Gastroesophageal sphincter (tissue), 4 donors: ENCODE results near the gene SCAMP1. TPM values are rescaled to one million over a fixed set of nuclear protein-coding genes. Genes with fewer than 3 reads are reported as not detected.
A peak's percentile ranks its signal among the peaks of the same experiment; 100 is the strongest.

Experiments
- ATAC-seq: fragments of 150-250 bp; one replicate; pipeline ENCODE4 v1.9.1; 2016; ENCODE audit warnings: mild to moderate bottlenecking, moderate library complexity
- H3K27ac ChIP-seq, 4 donors: fragments of 200-600 bp; sonication (generic) in 3 of 4; 1 replicate in 3 of 4; 2 replicates in 1 of 4; pipeline ENCODE4 v1.5.1; 2016 to 2019
- H3K27me3 ChIP-seq: fragments of 200-600 bp; sonication (generic); one replicate; pipeline ENCODE4 v1.5.1; 2019
- H3K36me3 ChIP-seq, 2 donors: fragments of 200-600 bp; sonication (generic); one replicate each; pipeline ENCODE4 v1.5.1; 2019; ENCODE audit warnings: control low read depth in 1 of 2
- H3K4me1 ChIP-seq, 3 donors: fragments of 200-600 bp; sonication (generic); 1 replicate in 2 of 3; 2 replicates in 1 of 3; pipeline ENCODE4 v1.5.1; 2016 to 2019; ENCODE audit warnings: control low read depth in 2 of 3
- H3K4me3 ChIP-seq, 2 donors: fragments of 200-600 bp; sonication (generic); one replicate each; pipeline ENCODE4 v1.5.1; 2019; ENCODE audit warnings: mild to moderate bottlenecking in 1 of 2, moderate library complexity in 1 of 2
- H3K9me3 ChIP-seq, 3 donors: fragments of 200-600 bp; sonication (generic); one replicate each; pipeline ENCODE4 v1.5.1; 2017 to 2019; ENCODE audit warnings: control low read depth in 2 of 3
- EP300 ChIP-seq: sonication (generic); formaldehyde crosslinking; IDR thresholded peaks from one replicate; pipeline ENCODE4 v1.6.1; 2017; ENCODE audit warnings: antibody characterized with exemption, mild to moderate bottlenecking
- POLR2A ChIP-seq, 2 donors: fragments of 450-650 bp; IDR thresholded peaks; one replicate each; pipeline ENCODE4 v1.6.1; 2017; ENCODE audit warnings: antibody characterized with exemption in 2 of 2, mild to moderate bottlenecking in 2 of 2, moderate library complexity in 1 of 2
- POLR2AphosphoS5 ChIP-seq: sonication (generic); formaldehyde crosslinking; IDR thresholded peaks from one replicate; pipeline ENCODE4 v1.6.1; 2017; ENCODE audit warnings: antibody characterized with exemption
- WGBS, 2 donors: methylation state at CpG; one replicate each; pipeline ENCODE4 v1.1.5; 2018; ENCODE audit warnings: low coverage in 1 of 2; 5-methylcytosine and 5-hydroxymethylcytosine counted together
- total RNA-seq, 4 donors: library from RNA; depleted of rRNA; stranded (reverse); fragments of >200 nt; gene quantifications; one replicate each; pipeline ENCODE4 v1.1.0, GENCODE V29; 2016
- TF ChIP-seq, protein P1 (sequence below), 4 experiments: fragments of 200-600 bp in 2 of 4; fragments of 450-650 bp in 2 of 4; sonication (generic) in 1 of 4; IDR thresholded peaks; one replicate each; pipeline ENCODE4 v1.5.1; 2017 to 2019; ENCODE audit warnings: antibody characterized with exemption in 4 of 4, mild to moderate bottlenecking in 2 of 4, moderate library complexity in 2 of 4

Gene SCAMP1
- total RNA-seq, 4 donors from 2014 or later, result 32.1 to 45.8 (median 38.9) TPM

DNA sequence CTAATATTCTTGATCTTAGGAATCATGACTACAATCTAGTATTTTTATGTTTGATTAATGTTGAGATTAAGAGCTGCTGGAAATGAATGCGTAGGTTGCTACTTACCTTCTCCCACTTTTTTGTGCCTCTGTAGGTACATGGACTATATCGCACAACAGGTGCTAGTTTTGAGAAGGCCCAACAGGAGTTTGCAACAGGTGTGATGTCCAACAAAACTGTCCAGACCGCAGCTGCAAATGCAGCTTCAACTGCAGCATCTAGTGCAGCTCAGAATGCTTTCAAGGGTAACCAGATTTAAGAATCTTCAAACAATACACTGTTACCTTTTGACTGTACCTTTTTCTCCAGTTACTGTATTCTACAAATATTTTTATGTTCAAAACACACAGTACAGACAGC is 115.0 kb downstream of the SCAMP1 start:
- WGBS, 2 donors, result 86 to 96% methylated on average over 3 of the region's 3 CpGs
- Histone ChIP-seq H3K9me3 (no peaks in the 10 kb centered on the region), H3K4me3 (no peak overlapping the region), H3K27me3 (no peaks in the 10 kb centered on the region), H3K4me1 (no peaks in the 10 kb centered on the region), H3K36me3 (peaks cover 0 to 8% of the 10 kb centered on the region in 2 donors), H3K27ac (no peak overlapping the region)
- no peak for TF ChIP-seq EP300
- TF ChIP-seq, protein P1, sequence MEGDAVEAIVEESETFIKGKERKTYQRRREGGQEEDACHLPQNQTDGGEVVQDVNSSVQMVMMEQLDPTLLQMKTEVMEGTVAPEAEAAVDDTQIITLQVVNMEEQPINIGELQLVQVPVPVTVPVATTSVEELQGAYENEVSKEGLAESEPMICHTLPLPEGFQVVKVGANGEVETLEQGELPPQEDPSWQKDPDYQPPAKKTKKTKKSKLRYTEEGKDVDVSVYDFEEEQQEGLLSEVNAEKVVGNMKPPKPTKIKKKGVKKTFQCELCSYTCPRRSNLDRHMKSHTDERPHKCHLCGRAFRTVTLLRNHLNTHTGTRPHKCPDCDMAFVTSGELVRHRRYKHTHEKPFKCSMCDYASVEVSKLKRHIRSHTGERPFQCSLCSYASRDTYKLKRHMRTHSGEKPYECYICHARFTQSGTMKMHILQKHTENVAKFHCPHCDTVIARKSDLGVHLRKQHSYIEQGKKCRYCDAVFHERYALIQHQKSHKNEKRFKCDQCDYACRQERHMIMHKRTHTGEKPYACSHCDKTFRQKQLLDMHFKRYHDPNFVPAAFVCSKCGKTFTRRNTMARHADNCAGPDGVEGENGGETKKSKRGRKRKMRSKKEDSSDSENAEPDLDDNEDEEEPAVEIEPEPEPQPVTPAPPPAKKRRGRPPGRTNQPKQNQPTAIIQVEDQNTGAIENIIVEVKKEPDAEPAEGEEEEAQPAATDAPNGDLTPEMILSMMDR (IDR thresholded peaks at IDR 0.05), result no peak
- TF ChIP-seq POLR2AphosphoS5, result no peak
- no peak for TF ChIP-seq POLR2A (IDR thresholded peaks at IDR 0.05)
- ATAC-seq, result no peak

DNA sequence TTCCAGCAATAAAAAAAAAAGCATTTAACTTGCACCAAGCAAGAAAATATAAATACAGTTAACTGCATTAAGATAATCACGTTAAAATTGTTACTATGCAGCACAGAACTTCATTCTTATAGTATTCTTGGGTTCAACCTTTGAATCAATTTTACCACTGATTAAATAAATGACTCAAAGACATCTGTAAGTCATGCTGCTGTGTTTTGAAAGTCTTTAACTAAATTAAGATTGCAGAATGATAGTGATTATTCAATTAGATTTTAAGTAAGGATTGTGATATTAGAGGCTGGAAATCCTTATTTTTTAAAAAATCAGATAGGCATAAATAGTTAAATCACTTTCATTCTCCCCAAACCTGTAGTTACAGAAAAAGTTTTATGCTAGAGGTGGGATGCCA is 116.4 kb downstream of the SCAMP1 start:
- no peak for ATAC-seq
- H3K36me3 ChIP-seq, result peaks cover 0 to 8% of the 10 kb centered on the region in 2 donors
- H3K4me1 ChIP-seq, result no peaks in the 10 kb centered on the region
- H3K9me3 ChIP-seq, result no peaks in the 10 kb centered on the region
- H3K27ac ChIP-seq, result no peak overlapping the region
- TF ChIP-seq, protein P1 (IDR thresholded peaks at IDR 0.05), result no peak
- TF ChIP-seq POLR2AphosphoS5 (no peak), EP300 (no peak), POLR2A (IDR thresholded peaks at IDR 0.05) (no peak)
- no peak overlapping the region for H3K4me3 ChIP-seq
- H3K27me3 ChIP-seq, result no peaks in the 10 kb centered on the region
- WGBS, 2 donors, result 82 to 91% methylated on average over 1 of the region's 1 CpG

DNA sequence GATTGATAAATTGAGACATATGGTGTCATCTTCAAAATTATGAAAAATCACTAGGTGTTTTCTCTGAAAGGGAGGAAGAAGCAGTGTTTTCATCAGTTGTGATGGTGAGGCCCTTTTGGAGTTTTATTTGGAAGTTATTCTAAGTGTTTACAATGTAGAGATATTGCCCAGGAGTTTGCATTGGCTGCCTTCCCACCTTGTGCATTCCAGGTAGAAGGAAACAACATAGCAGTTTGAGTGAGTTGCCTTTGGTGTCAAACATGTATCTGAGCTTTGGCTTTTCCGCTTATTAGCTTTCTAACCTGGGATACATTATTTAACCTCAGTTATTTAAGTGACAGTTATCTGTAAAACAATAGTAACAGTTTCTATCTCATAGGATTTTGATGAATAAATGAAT is 122.5 kb downstream of the SCAMP1 start:
- 78 to 100% methylated on average over 1 of the region's 1 CpG for WGBS, 2 donors
- no peak for ATAC-seq
- Histone ChIP-seq H3K27ac (peak overlapping the region in 1 of 4 donors; percentile 6), H3K36me3 (peaks cover 0 to 4% of the 10 kb centered on the region in 2 donors), H3K9me3 (no peaks in the 10 kb centered on the region), H3K27me3 (no peaks in the 10 kb centered on the region), H3K4me3 (no peak overlapping the region), H3K4me1 (peaks cover 6 to 31% (median 6%) of the 10 kb centered on the region in 3 donors)
- TF ChIP-seq, protein P1 (IDR thresholded peaks at IDR 0.05), result no peak
- TF ChIP-seq POLR2AphosphoS5 (no peak), POLR2A (IDR thresholded peaks at IDR 0.05) (no peak), EP300 (no peak)

DNA sequence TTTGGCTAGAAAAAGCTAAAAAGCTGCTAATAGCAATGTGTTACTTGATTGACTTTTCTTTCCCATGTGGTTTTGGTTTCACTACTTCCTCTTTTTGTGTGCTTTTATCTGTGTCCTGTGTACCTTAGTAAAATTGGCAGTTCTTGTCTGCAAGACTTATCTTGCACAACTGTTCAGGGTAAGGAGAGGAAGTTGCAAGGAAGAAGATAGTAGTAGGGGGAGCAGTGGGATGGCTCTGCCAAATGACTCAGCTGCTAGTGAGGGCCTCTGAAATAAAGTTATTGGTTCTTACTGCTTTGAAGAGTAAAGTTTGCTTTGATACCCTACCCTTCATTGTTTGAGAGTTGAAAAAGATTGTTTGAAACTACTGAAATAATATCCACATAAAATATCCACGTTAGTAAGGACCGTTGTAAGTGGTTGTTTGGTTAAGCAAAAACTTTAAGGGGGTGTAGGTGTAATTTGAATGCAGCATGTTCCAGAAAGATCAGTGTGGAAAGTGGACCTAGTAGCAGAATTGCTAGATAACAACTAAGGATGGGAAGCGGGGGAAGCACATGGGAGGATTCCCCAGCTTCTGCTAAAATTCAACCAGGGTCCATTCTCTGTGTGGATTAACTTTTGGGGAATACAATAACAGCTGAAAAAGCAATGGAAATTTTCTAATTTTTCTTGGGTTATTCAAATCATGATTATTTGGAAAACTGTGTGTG is 123.5 kb downstream of the SCAMP1 start:
- WGBS, 2 donors, result 68 to 74% methylated on average over 3 of the region's 3 CpGs
- H3K36me3 ChIP-seq, result peaks cover 0 to 14% of the 10 kb centered on the region in 2 donors
- no peak overlapping the region for H3K4me3 ChIP-seq
- peak overlapping the region in 2 of 4 donors; percentile 21 to 47 for H3K27ac ChIP-seq
- peak; percentile 39 for TF ChIP-seq POLR2AphosphoS5
- TF ChIP-seq, protein P1 (IDR thresholded peaks at IDR 0.05), result no peak
- TF ChIP-seq EP300, result no peak
- no peak for TF ChIP-seq POLR2A (IDR thresholded peaks at IDR 0.05)
- ATAC-seq, result peak; percentile 84
- peaks cover 6 to 32% (median 6%) of the 10 kb centered on the region in 3 donors for H3K4me1 ChIP-seq
- H3K9me3 ChIP-seq, result no peaks in the 10 kb centered on the region
- H3K27me3 ChIP-seq, result no peaks in the 10 kb centered on the region

DNA sequence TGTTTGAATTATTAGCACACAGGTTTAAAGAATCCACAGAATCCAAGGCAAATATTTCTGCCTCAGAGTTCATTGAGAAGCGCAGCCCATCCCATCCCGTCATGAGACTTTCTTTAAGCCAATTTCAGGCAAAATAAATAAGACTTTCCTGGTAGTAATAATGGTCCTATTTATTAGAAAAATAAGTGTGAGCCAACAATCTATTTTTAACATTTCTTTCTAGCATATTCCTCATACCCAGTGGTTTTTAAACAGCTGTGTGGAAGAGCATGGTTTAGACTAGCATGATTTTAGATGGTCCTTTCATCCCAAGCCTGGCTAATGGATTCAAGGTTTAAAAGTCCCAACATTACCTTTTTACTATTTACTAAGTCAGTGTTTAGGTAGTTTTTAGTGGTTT is 125.8 kb downstream of the SCAMP1 start:
- Histone ChIP-seq H3K4me3 (no peak overlapping the region), H3K27ac (peak overlapping the region in 1 of 4 donors; percentile 21), H3K36me3 (peaks cover 0 to 27% of the 10 kb centered on the region in 2 donors), H3K9me3 (no peaks in the 10 kb centered on the region), H3K4me1 (peaks cover 6 to 32% (median 6%) of the 10 kb centered on the region in 3 donors), H3K27me3 (no peaks in the 10 kb centered on the region)
- TF ChIP-seq POLR2A (IDR thresholded peaks at IDR 0.05) (no peak), POLR2AphosphoS5 (no peak), EP300 (no peak)
- TF ChIP-seq, protein P1 (IDR thresholded peaks at IDR 0.05), result no peak
- ATAC-seq, result no peak
- 67 to 88% methylated on average over 2 of the region's 2 CpGs for WGBS, 2 donors
